Stomach (tissue), 4 donors: ENCODE results near the gene RAB5IF.

Experiments
- CTCF ChIP-seq, 7 experiments: fragments of 450-650 bp in 4 of 7; fragments of 200-600 bp in 3 of 7; sonication (generic) in 3 of 7; IDR thresholded peaks; one replicate each; pipeline ENCODE4 v1.5.1; 2016 to 2019; ENCODE audit warnings: antibody characterized with exemption in 7 of 7, control low read depth in 2 of 7, mild to moderate bottlenecking in 1 of 7
- POLR2A ChIP-seq, 4 donors: fragments of 450-650 bp; IDR thresholded peaks; one replicate each; pipeline ENCODE4 v1.6.1; 2016; ENCODE audit warnings: antibody characterized with exemption in 4 of 4, control low read depth in 2 of 4, mild to moderate bottlenecking in 1 of 4, moderate library complexity in 1 of 4
- POLR2AphosphoS5 ChIP-seq, 3 donors: sonication (generic); formaldehyde crosslinking; IDR thresholded peaks; one replicate each; pipeline ENCODE4 v1.6.1; 2016; ENCODE audit warnings: antibody characterized with exemption in 3 of 3

GRCh38 chr20:36563374-36563773 is 42.2 kb upstream of the RAB5IF start:
- TF ChIP-seq POLR2A (IDR thresholded peaks at IDR 0.05) (no peak), CTCF (IDR thresholded peaks at IDR 0.05) (no peak), POLR2AphosphoS5 (IDR thresholded peaks at IDR 0.05) (no peak)
